Hepatic stellate cell (primary cell): ENCODE data around the gene PKD1L1.
"Not testable (repeated sequence)": the region's sequence is repeated elsewhere in the genome, so short reads cannot be mapped to it uniquely, and the experiment has no call there.

Experiments used
- DNase-seq: peaks from one replicate; pipeline ENCODE4 v3.0.0; 2011; ENCODE audit warnings: low spot score

The PKD1L1 gene

DNA sequence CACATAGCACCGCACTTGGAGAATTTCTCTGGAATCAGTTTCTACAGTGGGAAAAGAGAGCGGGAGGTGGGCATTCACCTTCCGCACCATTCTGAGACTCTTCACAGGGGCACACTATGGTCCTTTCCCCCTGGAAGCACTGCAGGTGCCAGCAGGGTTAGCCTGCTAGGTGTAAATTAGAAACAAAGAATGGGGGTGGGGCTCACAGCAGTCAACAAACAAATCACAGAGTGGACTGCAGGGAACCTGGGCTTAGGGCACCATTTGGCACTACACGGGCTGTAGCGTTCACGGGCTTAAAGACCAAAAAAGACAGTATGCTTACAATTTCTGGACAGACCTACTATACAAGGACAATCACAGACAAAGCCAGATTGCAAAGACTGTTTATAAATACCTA, 8.0 kb upstream of the PKD1L1 start:
- no peak for DNase-seq

DNA sequence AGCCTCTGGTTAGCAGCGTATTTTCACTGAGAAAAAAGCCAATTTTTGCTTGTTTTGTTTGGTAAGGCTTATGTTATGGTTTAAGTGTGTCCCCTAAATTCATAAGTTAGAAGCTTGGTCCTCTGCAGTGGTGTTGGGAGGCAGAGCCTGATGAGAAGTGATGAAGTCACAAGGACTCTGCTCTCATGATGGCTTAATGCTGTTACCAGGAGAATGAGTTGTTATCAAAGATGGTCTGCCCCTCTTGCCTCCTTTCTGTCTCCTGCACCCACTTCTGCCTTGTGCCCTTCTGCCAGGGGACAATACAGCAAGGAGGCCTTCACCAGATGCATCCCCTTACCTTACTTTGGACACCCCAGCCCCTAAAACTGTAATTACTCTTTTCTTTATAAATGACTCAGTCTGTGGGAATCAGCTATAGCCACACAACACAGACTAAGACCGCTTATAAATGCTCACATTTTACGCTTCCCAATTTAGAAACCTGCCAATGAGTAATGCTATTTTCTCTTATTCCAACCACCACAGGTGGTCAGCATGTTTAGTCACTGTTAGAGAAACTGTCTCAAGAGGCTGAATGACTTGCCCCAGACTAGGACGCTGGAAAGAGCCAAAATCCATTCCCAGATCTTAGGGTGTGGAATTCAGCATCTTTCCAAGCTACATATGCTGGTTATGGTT, 6.1 kb upstream of the PKD1L1 start:
- DNase-seq, result no peak

- DNase-seq, result no peak
Measured at GRCh38 chr7:47953822-47954221, 5.6 kb upstream of the PKD1L1 start.

DNA sequence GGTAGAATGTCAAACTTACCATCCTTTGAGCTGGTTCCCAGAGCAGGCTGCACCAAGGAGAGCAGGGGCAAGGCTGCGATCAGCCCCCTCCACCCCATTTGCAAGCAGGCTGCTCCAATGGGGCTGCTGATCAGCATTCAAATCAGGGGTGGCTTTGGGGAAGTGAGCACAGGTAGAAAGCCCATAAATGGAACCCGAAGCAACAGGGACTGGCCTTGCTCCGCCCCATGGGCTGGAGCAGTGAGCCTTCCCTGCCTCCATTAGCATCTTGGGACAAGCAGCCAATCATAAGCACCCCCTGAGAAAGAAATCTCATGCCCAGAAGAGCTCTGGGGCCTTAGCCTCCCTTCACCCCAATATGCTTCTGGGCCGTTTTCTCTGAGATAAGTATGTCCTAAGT, 4.0 kb upstream of the PKD1L1 start:
- DNase-seq, result no peak

GRCh38 chr7:47951374-47951773, 3.1 kb upstream of the PKD1L1 start:
- DNase-seq, result no peak

- no peak for DNase-seq
Measured at GRCh38 chr7:47950714-47951113, 2.4 kb upstream of the PKD1L1 start.

DNA sequence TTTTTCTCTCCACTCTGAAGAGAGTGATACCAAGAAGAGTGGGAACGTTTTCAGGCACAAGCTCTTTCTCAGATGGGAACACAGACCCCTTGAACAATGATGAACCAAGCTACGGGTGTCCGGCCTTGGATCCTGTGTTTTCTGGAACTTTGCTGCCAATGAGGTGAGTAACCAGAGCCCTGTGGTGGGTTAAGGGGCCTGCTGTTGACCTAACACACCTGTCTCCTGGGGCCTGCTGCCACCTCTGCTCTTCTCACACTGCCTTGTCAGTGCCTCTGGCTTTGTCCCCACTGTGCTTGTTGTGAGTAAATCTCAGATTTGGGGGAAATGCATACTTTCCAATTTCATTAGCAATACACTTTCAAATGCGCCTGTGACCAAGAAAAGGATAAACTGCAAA, 1.4 kb upstream of the PKD1L1 start:
- no peak for DNase-seq

GRCh38 chr7:47947355-47947749, 914 bp downstream of the PKD1L1 start:
- DNase-seq, result no peak

DNA sequence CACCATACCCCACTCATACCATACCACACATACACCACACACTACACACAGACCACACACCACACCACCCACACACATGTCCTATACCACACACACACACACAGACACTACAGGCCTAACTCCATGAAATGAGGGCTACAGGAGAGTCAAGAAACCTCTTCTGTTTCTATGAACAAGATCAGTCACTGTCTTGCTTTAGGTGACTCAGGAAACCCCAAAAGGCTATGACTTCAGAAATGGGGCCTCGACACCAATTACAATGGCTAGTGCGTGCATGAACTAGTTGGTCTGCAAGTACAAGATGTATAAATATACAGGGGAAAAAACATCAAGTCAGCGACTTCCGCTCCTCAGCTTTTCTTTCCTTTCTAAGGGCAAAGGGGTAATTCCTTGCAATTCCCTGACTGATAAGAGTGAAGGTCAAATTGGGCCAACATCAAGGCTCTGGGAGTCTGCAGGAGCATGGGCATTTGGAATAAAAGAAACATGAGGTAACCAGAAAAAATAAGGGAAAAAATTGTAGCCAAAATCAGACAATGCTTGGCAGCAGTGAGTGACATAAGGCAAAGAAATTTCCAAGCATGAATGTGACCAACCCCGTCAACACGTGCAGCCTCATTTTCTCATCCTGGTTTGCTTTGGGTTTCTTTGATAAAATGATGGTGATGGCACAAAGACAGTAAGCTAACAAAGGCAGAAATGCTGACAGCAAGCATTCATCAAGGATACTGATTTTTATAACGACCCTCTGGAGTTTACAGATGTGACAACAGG, 1.5 kb downstream of the PKD1L1 start:
- no peak for DNase-seq

DNA sequence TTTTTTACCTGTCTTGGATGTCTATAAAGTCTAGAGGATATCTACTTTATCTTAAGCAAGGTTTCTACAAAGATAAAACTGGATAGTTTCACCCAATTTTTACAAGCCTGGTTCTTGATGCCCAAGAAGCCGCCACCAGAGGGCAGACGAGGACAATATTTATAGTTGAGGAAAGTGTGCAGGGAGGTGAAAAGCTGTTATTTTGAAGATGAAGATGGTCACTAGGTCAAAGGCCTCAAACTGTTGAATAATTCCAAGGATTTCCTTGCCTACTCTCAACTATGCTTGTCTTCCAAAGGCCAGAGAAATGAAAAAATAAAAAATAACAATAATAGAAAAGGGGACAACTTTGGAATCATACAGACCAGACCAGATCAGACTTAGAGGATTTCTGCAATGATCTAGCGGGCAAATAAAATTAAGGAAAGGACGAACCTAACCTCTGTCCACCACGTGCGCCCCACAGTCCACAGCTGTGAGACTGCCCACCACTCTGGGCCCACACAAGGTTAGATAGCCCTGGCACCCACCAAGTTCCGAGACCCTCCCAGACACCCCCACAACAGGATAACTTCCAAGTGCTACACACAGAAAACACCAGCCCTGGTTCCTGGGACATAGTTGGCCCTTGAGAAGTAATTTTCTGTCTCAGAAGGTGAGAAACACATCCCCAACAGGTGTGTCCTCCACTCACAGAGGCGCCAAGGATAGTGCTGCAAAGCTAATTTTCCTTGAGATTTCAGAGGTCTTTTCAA, 2.8 kb downstream of the PKD1L1 start:
- peak; percentile 62 for DNase-seq

DNA sequence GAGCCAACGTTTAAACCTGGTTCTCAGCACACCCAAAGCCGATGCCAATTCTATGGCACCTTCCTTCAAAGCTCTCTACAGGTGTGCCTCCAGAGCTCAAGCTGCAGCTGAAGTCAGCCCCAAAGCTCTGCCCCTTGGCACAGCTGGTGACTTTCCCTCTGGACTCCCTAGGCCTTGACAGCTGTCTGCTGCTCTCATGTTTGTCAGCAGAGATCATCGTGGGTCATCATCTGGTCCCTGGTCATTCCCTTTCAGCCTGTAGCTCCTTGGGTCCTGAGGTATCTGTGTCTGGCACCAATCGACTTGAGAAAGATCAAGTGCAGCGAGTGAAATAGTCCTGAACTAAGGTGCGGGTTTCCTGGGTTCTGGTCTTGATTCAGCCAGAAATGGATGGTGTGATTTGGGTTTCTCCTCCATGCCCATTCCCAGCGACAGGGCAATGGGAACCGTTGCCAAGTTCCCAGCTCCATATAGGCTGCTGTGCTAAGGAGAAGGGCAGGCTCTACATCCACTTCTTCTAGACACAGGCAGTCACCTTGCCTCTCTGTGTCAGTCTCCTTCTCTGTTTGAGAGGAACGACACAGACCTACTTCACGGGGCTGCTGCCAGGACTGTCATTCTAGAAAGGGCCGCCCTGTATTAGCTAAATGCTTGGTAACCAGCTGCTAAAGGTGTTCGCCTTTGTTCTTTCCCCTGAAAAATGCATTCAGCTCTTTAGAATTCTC, 3.6 kb downstream of the PKD1L1 start:
- DNase-seq, result no peak

GRCh38 chr7:47943676-47944474, 4.4 kb downstream of the PKD1L1 start:
- no peak for DNase-seq

DNA sequence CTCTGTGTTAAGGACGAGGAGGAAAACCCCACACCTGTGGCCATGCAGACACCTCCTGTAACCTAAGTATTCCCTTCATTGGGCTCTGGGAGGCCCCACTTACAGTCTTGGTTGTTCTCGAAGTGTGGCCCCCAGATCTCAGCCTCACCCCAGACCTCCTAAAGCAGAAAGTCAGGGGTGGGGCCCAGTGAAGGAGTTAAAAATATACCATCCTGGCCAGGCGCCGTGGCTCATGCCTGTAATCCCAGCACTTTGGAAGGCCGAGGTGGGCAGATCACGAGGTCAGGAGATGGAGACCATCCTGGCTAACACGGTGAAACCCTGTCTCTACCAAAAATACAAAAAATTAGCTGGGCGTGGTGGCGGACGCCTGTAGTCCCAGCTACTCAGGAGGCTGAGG, 5.6 kb downstream of the PKD1L1 start:
- DNase-seq, result not testable (repeated sequence)

- DNase-seq, result no peak
Measured at GRCh38 chr7:47942132-47942531, 6.1 kb downstream of the PKD1L1 start.

DNA sequence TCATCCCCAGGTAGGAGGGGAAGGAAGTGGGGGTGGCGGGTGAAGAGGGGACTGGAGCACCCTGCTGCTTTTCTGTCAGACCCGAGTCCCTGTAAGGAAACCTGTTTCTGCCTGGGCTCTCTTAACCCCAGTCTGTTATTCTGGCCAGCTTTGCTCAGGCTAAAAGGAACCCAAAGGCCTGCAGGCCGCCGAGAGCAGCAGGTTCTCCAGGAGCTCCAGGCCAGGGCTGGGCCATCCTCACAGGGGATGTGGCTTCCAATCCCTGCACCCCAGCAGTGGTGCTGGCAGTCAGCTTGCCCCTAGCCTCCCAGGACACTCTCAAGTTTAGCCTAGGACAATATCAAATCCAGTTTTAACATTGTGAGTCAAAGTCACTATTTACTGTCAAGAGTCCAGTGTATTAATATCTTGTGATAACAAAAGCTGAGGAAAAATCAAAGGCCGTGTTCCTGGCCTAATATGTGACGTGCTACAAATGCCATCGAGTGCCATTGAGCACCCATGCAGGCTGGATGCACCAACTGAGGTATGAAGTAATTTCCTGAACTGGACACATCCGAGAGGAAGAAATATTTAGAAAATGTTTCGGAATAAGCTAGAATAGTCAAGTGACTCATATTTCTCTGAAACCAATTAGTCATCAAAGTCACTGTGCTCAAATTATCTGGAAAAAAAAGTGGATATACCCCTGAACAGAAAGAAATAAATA, 7.0 kb downstream of the PKD1L1 start:
- peak; percentile 89 for DNase-seq

DNA sequence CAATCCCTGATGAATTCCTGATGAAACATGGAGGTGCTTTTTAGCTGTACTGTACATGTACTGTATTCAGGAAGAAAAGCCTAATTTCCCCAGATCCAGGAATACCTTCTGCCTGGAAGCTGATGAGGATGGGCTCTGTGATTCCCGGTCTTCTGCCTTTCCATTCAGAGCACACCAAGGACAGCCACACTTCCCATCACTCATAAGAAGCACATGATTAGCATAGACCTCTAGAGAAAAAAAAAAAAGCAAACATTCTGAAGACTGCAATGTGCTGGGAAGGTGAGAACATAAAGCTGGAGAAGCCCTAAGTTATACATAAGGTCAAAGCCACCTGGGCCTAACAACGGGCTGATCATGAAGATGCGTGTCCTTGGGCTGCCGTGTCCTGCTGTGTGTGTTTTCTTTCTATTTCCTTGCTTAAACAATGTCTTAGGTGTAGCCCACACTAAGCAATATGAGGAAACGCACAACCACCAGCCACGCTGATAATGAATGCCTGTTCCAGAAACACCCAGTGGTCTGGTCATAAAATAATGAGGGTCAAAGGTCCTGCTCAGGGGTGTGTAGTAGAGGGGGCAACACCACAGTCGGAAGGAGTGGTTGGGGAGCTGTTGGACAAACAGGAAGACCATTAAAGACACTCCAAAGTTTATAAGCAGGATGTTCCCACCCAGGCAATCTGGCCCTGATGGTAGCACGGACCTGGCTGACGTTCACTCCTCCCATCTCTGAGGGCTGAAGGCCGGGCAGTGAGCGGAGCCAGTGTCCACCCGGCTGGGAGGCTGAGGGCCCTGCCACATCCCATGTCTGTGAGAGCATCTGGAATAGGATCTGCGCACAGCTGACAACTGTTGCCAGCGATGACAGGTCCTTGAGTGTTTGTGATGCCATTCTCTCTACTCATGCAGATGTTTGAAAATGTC, 7.9 kb downstream of the PKD1L1 start:
- peak; percentile 56 for DNase-seq

GRCh38 chr7:47939425-47940036, 8.7 kb downstream of the PKD1L1 start:
- no peak for DNase-seq

GRCh38 chr7:47938574-47939165, 9.6 kb downstream of the PKD1L1 start:
- no peak for DNase-seq
